ENCODE data around the gene DPP9.

DPP9 gene

DNA sequence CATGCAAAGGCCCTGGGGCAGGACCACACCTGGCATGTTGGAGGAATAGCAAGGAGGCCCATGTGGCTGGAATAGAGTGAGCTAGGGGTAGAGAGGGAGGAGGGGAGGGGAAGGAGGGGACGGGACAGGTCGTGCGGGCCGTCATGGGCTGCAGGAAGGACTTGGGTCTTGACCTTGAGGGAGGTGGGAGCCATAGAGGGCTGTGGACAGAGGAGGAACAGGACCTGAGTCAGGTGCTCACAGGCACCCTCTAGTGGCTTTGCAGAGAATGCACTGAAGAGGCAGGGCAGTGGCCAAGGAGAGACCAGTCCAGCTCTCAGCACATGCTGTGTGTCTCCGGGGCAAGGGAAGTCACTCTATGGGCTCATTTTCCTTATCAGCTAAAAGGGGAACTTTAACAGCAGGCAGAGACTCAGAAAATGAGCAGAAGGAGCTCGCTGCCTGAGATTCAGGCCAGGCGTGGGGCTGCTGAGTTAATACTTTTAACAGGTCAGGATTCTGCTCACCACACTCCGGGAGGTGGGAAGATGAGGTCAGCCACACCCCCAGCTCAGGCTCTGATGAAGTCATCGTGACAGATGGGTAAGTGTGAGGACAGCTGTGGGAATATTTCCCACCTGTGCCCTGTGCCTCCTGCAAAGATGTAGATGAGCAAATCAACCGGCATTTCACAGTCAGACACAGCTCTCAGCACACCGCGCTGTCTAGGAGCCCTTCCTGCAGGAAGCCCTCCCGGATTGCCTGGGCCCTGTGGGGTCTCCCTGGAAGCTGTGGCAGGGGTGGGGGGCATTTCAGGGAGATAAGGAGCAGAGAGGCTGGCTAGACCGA lies 90.3 kb downstream of the DPP9 start:
- H2AFZ ChIP-seq (ENCODE audit: low read depth, low read length): no peak overlapping the region
- H3K36me3 ChIP-seq (replicated peaks; ENCODE audit: low read depth, low read length): no peaks in the 10 kb centered on the region
- no peaks in the 10 kb centered on the region for H3K79me2 ChIP-seq (ENCODE audit: low read length)
- H3K27ac ChIP-seq (ENCODE audit: low read length): no peak overlapping the region
- H3K27me3 ChIP-seq (ENCODE audit: low read depth, low read length): peaks cover 4% of the 10 kb centered on the region; the same call in 1 of the 2 replicates
- no peaks in the 10 kb centered on the region for H3K9me3 ChIP-seq (ENCODE audit: insufficient read depth, low read length)
- H4K20me1 ChIP-seq (ENCODE audit: insufficient read depth, low read length): no peaks in the 10 kb centered on the region
- H3K4me1 ChIP-seq (ENCODE audit: low read length): peaks cover 18% of the 10 kb centered on the region
- peak overlapping the region; percentile 10; the same call in 1 of the 2 replicates for H3K4me2 ChIP-seq (ENCODE audit: low read length)
- no peak for TF ChIP-seq EZH2phosphoT487 (IDR thresholded peaks at IDR 0.05; ENCODE audit: low read depth)
- TF ChIP-seq, protein P1, sequence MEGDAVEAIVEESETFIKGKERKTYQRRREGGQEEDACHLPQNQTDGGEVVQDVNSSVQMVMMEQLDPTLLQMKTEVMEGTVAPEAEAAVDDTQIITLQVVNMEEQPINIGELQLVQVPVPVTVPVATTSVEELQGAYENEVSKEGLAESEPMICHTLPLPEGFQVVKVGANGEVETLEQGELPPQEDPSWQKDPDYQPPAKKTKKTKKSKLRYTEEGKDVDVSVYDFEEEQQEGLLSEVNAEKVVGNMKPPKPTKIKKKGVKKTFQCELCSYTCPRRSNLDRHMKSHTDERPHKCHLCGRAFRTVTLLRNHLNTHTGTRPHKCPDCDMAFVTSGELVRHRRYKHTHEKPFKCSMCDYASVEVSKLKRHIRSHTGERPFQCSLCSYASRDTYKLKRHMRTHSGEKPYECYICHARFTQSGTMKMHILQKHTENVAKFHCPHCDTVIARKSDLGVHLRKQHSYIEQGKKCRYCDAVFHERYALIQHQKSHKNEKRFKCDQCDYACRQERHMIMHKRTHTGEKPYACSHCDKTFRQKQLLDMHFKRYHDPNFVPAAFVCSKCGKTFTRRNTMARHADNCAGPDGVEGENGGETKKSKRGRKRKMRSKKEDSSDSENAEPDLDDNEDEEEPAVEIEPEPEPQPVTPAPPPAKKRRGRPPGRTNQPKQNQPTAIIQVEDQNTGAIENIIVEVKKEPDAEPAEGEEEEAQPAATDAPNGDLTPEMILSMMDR (IDR thresholded peaks at IDR 0.05; ENCODE audit: low read depth, low read length): peak; percentile 87
- no peak overlapping the region for H3K4me3 ChIP-seq (ENCODE audit: low read length)
- no peak overlapping the region for H3K9ac ChIP-seq (ENCODE audit: low read length)
